RWPE2 (cell line): Measurements from ENCODE around the gene ACSF3.

ENCODE experiments used
- ATAC-seq: fragments of 200-7000 bp; cut with Tn5 transposase; 3 replicates; pipeline ENCODE4 v1.9.1; 2021; ENCODE audit warnings: low read depth
- DNase-seq: peaks from one replicate; pipeline ENCODE4 v3.0.0-alpha.2; 2020; ENCODE audit warnings: low spot score
- H3K27ac ChIP-seq: fragments of 450-650 bp; 2 replicates; pipeline ENCODE4 v1.5.1; 2017; ENCODE audit warnings: mild to moderate bottlenecking; ENCODE audit not compliant: poor library complexity, severe bottlenecking
- H3K27me3 ChIP-seq: fragments of 250-450 bp; sonication (Bioruptor Pico); 2 replicates; pipeline ENCODE4 v1.5.1; 2021; ENCODE audit warnings: mild to moderate bottlenecking, moderate library complexity; ENCODE audit not compliant: insufficient read depth, poor library complexity, severe bottlenecking
- H3K36me3 ChIP-seq: fragments of 250-450 bp; sonication (Bioruptor Pico); 2 replicates; pipeline ENCODE4 v1.5.1; 2020; ENCODE audit warnings: low read depth, mild to moderate bottlenecking, moderate library complexity
- H3K4me1 ChIP-seq: fragments of 250-450 bp; sonication (Bioruptor Pico); 2 replicates; pipeline ENCODE4 v1.5.1; 2021; ENCODE audit warnings: mild to moderate bottlenecking, moderate library complexity; ENCODE audit not compliant: insufficient read depth, poor library complexity, severe bottlenecking
- H3K4me3 ChIP-seq: fragments of 250-450 bp; sonication (Bioruptor Pico); 2 replicates; pipeline ENCODE4 v1.5.1; 2021; ENCODE audit warnings: mild to moderate bottlenecking, moderate library complexity; ENCODE audit not compliant: severe bottlenecking
- H3K9me3 ChIP-seq: fragments of 250-450 bp; sonication (Bioruptor Pico); 2 replicates; pipeline ENCODE4 v1.5.1; 2021; ENCODE audit warnings: mild to moderate bottlenecking, moderate library complexity; ENCODE audit not compliant: severe bottlenecking
- TF ChIP-seq, protein P1 (sequence below): fragments of 450-650 bp; IDR thresholded peaks from one replicate; pipeline ENCODE4 v1.5.1; 2017; ENCODE audit warnings: mild to moderate bottlenecking, moderate library complexity; ENCODE audit not compliant: poor library complexity, severe bottlenecking

The ACSF3 gene

DNA sequence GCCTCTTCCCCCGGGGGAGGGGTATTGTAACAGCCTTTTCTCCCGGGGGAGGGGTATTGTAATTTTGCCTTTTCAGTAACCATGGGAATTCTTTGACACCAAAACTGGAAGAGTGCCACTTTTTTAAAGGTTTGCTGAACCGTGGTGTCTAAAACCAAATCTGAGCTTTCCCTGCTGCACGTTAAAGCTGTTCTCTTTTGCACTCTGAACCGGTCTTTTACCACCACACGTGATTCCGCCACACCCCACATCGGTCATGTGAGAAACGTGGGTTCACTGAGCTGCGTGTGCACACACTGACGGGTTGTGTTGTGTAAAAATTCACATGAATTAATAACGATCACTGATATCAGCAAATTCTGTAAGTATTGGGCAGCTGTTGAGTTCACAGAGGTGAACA is 9.2 kb upstream of the ACSF3 start:
- TF ChIP-seq, protein P1, sequence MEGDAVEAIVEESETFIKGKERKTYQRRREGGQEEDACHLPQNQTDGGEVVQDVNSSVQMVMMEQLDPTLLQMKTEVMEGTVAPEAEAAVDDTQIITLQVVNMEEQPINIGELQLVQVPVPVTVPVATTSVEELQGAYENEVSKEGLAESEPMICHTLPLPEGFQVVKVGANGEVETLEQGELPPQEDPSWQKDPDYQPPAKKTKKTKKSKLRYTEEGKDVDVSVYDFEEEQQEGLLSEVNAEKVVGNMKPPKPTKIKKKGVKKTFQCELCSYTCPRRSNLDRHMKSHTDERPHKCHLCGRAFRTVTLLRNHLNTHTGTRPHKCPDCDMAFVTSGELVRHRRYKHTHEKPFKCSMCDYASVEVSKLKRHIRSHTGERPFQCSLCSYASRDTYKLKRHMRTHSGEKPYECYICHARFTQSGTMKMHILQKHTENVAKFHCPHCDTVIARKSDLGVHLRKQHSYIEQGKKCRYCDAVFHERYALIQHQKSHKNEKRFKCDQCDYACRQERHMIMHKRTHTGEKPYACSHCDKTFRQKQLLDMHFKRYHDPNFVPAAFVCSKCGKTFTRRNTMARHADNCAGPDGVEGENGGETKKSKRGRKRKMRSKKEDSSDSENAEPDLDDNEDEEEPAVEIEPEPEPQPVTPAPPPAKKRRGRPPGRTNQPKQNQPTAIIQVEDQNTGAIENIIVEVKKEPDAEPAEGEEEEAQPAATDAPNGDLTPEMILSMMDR: no peak
- no peaks in the 10 kb centered on the region for H3K9me3 ChIP-seq
- no peak for ATAC-seq
- H3K4me3 ChIP-seq: no peak overlapping the region
- peaks cover 15% of the 10 kb centered on the region for H3K27me3 ChIP-seq
- no peaks in the 10 kb centered on the region for H3K36me3 ChIP-seq
- no peak for DNase-seq
- no peaks in the 10 kb centered on the region for H3K4me1 ChIP-seq
- no peak overlapping the region for H3K27ac ChIP-seq

DNA sequence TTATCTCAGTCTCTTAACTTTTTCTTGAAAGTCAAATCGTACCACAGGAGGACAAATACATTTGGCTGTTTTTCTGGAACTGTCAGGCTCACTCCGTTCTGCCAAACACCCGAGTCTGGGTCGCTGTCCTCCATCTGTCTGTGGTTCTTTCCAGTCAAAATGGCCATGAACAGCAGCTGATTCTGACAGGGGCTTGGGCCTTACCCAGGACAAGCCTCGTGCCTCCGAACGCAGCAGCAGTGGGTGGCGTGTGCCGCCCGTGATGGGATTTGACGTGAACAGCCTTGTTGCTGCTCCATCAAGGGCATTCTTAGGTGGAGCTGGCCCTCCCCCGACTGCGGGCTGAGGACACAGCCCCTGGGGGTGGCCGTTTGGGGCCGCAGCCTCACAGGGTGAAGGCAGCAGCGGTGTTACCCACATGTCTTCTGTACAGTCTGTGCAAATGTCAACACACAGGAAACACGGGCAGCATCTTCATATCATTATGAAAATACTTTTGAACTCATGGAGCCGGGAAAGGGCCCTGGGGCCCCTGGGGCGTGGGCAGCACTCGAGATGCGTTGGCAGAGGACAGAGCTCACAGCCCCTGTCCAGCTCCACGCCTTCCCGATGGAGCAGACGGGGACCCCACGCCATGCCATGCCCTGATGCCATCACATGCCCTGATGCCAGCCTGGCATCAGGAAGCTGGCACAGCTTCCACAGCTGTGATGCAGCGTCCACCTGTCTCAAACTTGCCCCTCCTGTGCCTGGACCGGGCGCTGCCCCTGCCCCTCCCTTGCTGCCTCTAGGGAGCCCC is 8.6 kb upstream of the ACSF3 start:
- ATAC-seq: no peak
- Histone ChIP-seq H3K4me1 (no peaks in the 10 kb centered on the region), H3K27me3 (peaks cover 21% of the 10 kb centered on the region), H3K27ac (no peak overlapping the region), H3K4me3 (no peak overlapping the region), H3K9me3 (no peaks in the 10 kb centered on the region), H3K36me3 (no peaks in the 10 kb centered on the region)
- no peak for DNase-seq
- TF ChIP-seq, protein P1: no peak

DNA sequence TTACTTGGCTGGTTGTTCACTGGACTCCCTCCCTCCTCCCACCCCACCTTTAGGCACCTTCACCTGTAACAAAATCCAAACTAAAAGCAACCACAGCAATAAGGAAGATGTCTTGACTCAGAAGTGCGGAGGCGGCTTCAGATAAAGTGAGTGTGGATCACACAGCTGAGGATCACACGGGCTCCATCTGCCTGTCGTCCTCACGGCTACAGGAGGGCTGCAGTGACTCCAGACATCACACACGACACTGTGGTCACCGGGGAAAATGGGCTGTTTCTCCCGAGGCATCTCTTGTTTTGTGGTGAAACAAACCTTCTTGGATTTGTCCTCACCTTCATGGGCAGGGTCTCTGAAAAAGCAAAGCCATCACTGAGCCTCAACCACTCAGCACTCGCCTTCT is 7.9 kb upstream of the ACSF3 start:
- TF ChIP-seq, protein P1: no peak
- DNase-seq: no peak
- Histone ChIP-seq H3K27me3 (peaks cover 25% of the 10 kb centered on the region), H3K9me3 (no peaks in the 10 kb centered on the region), H3K4me1 (no peaks in the 10 kb centered on the region), H3K4me3 (no peak overlapping the region), H3K36me3 (no peaks in the 10 kb centered on the region), H3K27ac (no peak overlapping the region)
- no peak for ATAC-seq

DNA sequence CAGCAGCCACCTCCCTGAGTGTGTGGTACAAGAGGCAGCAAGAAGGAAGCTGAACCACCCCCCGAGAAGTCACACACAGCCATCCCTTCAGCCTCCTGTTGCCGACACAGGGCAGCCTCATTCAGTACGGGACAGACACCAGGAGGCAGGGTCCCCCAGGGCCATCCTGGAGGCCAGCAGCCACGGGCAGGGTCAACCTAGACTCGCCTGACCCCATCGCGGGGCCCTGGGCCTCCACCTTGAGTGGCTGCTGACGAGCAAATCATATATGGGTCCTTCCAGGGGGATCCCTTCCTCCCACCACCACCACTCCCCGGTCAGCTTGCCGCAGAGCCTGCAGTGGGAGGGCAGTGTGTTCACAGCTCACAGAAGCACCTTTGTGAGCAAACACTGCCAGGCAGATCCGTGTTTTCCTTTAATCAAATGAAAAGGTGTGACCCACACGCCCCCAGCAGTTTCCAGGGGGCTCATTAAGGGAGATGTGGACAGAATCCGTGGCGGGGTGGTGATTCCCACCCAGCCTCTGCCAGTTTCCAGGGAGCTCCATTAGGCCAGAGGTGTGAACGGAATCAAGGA is 5.6 kb upstream of the ACSF3 start:
- TF ChIP-seq, protein P1: no peak
- no peak for DNase-seq
- peaks cover 25% of the 10 kb centered on the region for H3K27me3 ChIP-seq

DNA sequence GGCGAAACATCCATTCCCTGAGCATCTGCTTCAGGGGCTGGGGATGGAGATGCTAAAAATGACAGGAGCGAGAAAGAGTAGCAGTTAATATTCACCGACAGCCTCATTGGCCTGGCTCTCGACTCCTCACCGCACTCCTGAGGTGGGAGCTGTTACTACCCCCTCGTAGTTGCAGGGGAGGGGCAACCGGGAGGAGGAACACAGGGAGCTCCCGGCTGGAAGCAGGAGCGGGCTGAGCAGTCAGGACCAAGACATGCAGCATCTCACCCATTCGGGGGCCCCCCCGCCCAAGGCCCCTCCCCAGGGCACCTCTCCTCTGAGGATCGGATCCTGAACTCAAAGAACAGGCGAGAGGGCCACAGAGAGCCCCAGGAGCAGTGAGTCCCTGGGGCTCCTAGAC is 4.5 kb upstream of the ACSF3 start:
- Histone ChIP-seq H3K4me3 (no peak overlapping the region), H3K36me3 (no peaks in the 10 kb centered on the region), H3K27ac (no peak overlapping the region), H3K9me3 (no peaks in the 10 kb centered on the region), H3K27me3 (peaks cover 25% of the 10 kb centered on the region), H3K4me1 (no peaks in the 10 kb centered on the region)
- ATAC-seq (no peak), DNase-seq (no peak)
- TF ChIP-seq, protein P1: no peak

More for the DNA sequence above, 5.6 kb upstream of the ACSF3 start:
- Histone ChIP-seq H3K4me3 (no peak overlapping the region), H3K9me3 (no peaks in the 10 kb centered on the region), H3K27ac (no peak overlapping the region), H3K4me1 (no peaks in the 10 kb centered on the region), H3K36me3 (no peaks in the 10 kb centered on the region)
- ATAC-seq: no peak
